Astrocyte of the spinal cord (primary cell): ENCODE measurements around the gene KPNA5.
A peak's percentile ranks its signal among the peaks of the same experiment; 100 is the strongest.

ENCODE experiments used
- DNase-seq: peaks from one replicate; pipeline ENCODE4 v3.0.0; 2011; ENCODE audit warnings: low read depth, low spot score
- H3K4me3 ChIP-seq: 2 replicates; pipeline ENCODE4 v1.5.1; 2011; ENCODE audit warnings: low read depth, mild to moderate bottlenecking, low read length, moderate library complexity
- CTCF ChIP-seq: IDR thresholded peaks from 2 replicates; pipeline ENCODE4 v1.5.1; 2012; ENCODE audit warnings: low read depth, mild to moderate bottlenecking, low read length, inconsistent platforms
- in situ Hi-C: cut with HindIII; loops from 2 replicates; pipeline ENCODE4 v1.10.0; 2017; ENCODE audit warnings: low sequenced_read_pairs

KPNA5 gene

GRCh38 chr6:116772450-116772849 lies 91.4 kb downstream of the KPNA5 start:
- in situ Hi-C loops, result no loop called here
- TF ChIP-seq CTCF, result no peak
- H3K4me3 ChIP-seq, result no peak overlapping the region
- DNase-seq, result no peak

GRCh38 chr6:116773886-116774285 lies 92.9 kb downstream of the KPNA5 start:
- in situ Hi-C loops, result no loop called here
- DNase-seq, result peak; percentile 17
- no peak for TF ChIP-seq CTCF
- no peak overlapping the region for H3K4me3 ChIP-seq

GRCh38 chr6:116779573-116780164 lies 98.7 kb downstream of the KPNA5 start:
- in situ Hi-C loops, result no loop called here
- DNase-seq, result peak; percentile 59
- no peak overlapping the region for H3K4me3 ChIP-seq
- TF ChIP-seq CTCF, result peak; percentile 33

GRCh38 chr6:116783852-116784251 lies 102.8 kb downstream of the KPNA5 start:
- DNase-seq, result peak; percentile 34
- no peak overlapping the region for H3K4me3 ChIP-seq
- in situ Hi-C loops, result no loop called here
- TF ChIP-seq CTCF, result no peak
